Smooth muscle cell (in vitro differentiated cells): ENCODE measurements around the gene DEFB114. TPM values are rescaled to one million over a fixed set of nuclear protein-coding genes. Genes with fewer than 3 reads are reported as not detected.

ENCODE experiments used
- DNase-seq: peaks from one replicate; lab custom pipeline; 2025; ENCODE audit not compliant: unreplicated experiment; lab: John Stamatoyannopoulos, UW
- H2AFZ ChIP-seq: fragments of 200-600 bp; sonication (generic); 2 replicates; pipeline ENCODE4 v1.6.0; 2016; ENCODE audit warnings: antibody characterized with exemption, low read depth, mild to moderate bottlenecking
- H3F3A ChIP-seq: fragments of 200-600 bp; sonication (generic); 2 replicates; pipeline ENCODE4 v1.6.0; 2017; ENCODE audit warnings: antibody characterized with exemption, low read depth
- H3K27ac ChIP-seq: fragments of 200-600 bp; sonication (generic); 2 replicates; pipeline ENCODE4 v1.5.1; 2016; ENCODE audit warnings: low read depth, mild to moderate bottlenecking
- H3K27me3 ChIP-seq: fragments of 200-600 bp; sonication (generic); 2 replicates; pipeline ENCODE4 v1.6.1; 2016; ENCODE audit warnings: low read depth, mild to moderate bottlenecking
- H3K36me3 ChIP-seq: fragments of 200-600 bp; sonication (generic); 2 replicates; pipeline ENCODE4 v1.5.1; 2016; ENCODE audit warnings: low read depth
- H3K4me1 ChIP-seq: fragments of 200-600 bp; sonication (generic); 2 replicates; pipeline ENCODE4 v1.5.1; 2016; ENCODE audit warnings: low read depth
- H3K4me2 ChIP-seq: fragments of 200-600 bp; sonication (generic); 2 replicates; pipeline ENCODE4 v1.6.0; 2016; ENCODE audit warnings: mild to moderate bottlenecking
- H3K4me3 ChIP-seq: fragments of 200-600 bp; sonication (generic); 2 replicates; pipeline ENCODE4 v1.5.1; 2016; ENCODE audit warnings: mild to moderate bottlenecking
- H3K79me2 ChIP-seq: fragments of 200-600 bp; sonication (generic); 2 replicates; pipeline ENCODE4 v1.6.0; 2016; ENCODE audit warnings: low read depth, mild to moderate bottlenecking
- H3K9ac ChIP-seq: fragments of 200-600 bp; sonication (generic); 2 replicates; pipeline ENCODE4 v1.6.0; 2016; ENCODE audit warnings: low read depth
- H3K9me3 ChIP-seq: fragments of 200-600 bp; sonication (generic); replicated peaks from 2 replicates; pipeline ENCODE4 v1.5.1; 2016; ENCODE audit warnings: low read depth
- H4K20me1 ChIP-seq: fragments of 200-600 bp; sonication (generic); 2 replicates; pipeline ENCODE4 v1.6.0; 2016; ENCODE audit warnings: low read depth
- WGBS: methylation state at CpG from one replicate; pipeline ENCODE4 v1.1.7; 2016; ENCODE audit warnings: low lambda C conversion rate; 5-methylcytosine and 5-hydroxymethylcytosine counted together
- polyA plus RNA-seq: library from polyadenylated mRNA; unstranded; fragments of >200 nt; fragmentation: Nextera tagmentation; extraction: Ambion mirVana; gene quantifications from 2 replicates; pipeline ENCODE4 v1.2.1, GENCODE V29; 2016
- total RNA-seq: library from RNA; depleted of rRNA; stranded (reverse); fragments of >200 nt; gene quantifications from 2 replicates; pipeline ENCODE4 v1.2.3, GENCODE V29; 2014
- TF ChIP-seq, protein P1 (sequence below): fragments of 200-600 bp; sonication (generic); IDR thresholded peaks from 2 replicates; pipeline ENCODE4 v1.5.1; 2017; ENCODE audit warnings: borderline replicate concordance, mild to moderate bottlenecking, antibody characterized with exemption; ENCODE audit not compliant: insufficient read depth, poor library complexity, severe bottlenecking

DEFB114 gene
- total and polyA plus RNA-seq, 2 experiments from 2014 or later: not detected

- no peak overlapping the region for H2AFZ ChIP-seq
- TF ChIP-seq, protein P1, sequence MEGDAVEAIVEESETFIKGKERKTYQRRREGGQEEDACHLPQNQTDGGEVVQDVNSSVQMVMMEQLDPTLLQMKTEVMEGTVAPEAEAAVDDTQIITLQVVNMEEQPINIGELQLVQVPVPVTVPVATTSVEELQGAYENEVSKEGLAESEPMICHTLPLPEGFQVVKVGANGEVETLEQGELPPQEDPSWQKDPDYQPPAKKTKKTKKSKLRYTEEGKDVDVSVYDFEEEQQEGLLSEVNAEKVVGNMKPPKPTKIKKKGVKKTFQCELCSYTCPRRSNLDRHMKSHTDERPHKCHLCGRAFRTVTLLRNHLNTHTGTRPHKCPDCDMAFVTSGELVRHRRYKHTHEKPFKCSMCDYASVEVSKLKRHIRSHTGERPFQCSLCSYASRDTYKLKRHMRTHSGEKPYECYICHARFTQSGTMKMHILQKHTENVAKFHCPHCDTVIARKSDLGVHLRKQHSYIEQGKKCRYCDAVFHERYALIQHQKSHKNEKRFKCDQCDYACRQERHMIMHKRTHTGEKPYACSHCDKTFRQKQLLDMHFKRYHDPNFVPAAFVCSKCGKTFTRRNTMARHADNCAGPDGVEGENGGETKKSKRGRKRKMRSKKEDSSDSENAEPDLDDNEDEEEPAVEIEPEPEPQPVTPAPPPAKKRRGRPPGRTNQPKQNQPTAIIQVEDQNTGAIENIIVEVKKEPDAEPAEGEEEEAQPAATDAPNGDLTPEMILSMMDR: no peak
- 81% methylated on average over 2 of the region's 2 CpGs for WGBS
Measured at GRCh38 chr6:49988900-49989299, 24.9 kb upstream of the DEFB114 start.

GRCh38 chr6:49987749-49988148, 23.8 kb upstream of the DEFB114 start:
- Histone ChIP-seq H3K27ac (no peak overlapping the region), H3K79me2 (no peaks in the 10 kb centered on the region), H3F3A (no peaks in the 10 kb centered on the region), H3K9ac (no peak overlapping the region), H3K4me2 (no peak overlapping the region), H4K20me1 (no peaks in the 10 kb centered on the region), H3K9me3 (no peaks in the 10 kb centered on the region), H3K4me1 (no peaks in the 10 kb centered on the region), H3K27me3 (no peaks in the 10 kb centered on the region), H2AFZ (no peak overlapping the region), H3K4me3 (no peak overlapping the region), H3K36me3 (no peaks in the 10 kb centered on the region)
- 94% methylated on average over 2 of the region's 2 CpGs for WGBS
- DNase-seq: no peak
- TF ChIP-seq, protein P1: no peak

More at GRCh38 chr6:49988900-49989299, 24.9 kb upstream of the DEFB114 start:
- no peak overlapping the region for H3K4me2 ChIP-seq
- DNase-seq: no peak
- no peaks in the 10 kb centered on the region for H3F3A ChIP-seq
- H3K36me3 ChIP-seq: no peaks in the 10 kb centered on the region
- no peak overlapping the region for H3K9ac ChIP-seq
- no peaks in the 10 kb centered on the region for H3K4me1 ChIP-seq
- H3K9me3 ChIP-seq: no peaks in the 10 kb centered on the region
- H3K4me3 ChIP-seq: no peak overlapping the region
- no peaks in the 10 kb centered on the region for H3K79me2 ChIP-seq
- no peaks in the 10 kb centered on the region for H4K20me1 ChIP-seq
- no peaks in the 10 kb centered on the region for H3K27me3 ChIP-seq
- no peak overlapping the region for H3K27ac ChIP-seq

DNA sequence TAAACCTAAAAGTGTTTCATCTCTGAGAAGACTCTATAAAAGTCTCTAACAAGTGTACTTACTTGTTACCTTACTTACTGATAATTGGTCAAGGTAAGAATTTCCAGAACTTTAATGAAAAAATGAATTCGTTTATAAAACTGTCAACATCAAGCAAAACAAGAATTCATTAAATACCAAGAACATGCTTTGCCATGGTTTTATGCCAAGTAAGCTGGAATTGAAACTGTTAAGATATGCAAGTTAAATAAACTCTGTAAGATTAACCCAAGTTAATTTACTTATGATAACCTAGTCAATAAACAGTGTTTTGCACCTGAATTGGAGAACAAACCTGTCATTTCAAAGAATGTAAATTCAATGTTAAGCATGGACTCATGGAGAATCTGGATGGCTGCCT, 22.6 kb upstream of the DEFB114 start:
- no peaks in the 10 kb centered on the region for H3K36me3 ChIP-seq
- H3K4me2 ChIP-seq: no peak overlapping the region
- no peaks in the 10 kb centered on the region for H3K9me3 ChIP-seq
- no peak overlapping the region for H3K9ac ChIP-seq
- no peak overlapping the region for H3K4me3 ChIP-seq
- H2AFZ ChIP-seq: no peak overlapping the region
- TF ChIP-seq, protein P1: no peak
- H3K4me1 ChIP-seq: no peaks in the 10 kb centered on the region
- H3K27ac ChIP-seq: no peak overlapping the region
- no peaks in the 10 kb centered on the region for H3K27me3 ChIP-seq
- H4K20me1 ChIP-seq: no peaks in the 10 kb centered on the region
- 74% methylated on average over 1 of the region's 1 CpG for WGBS
- H3F3A ChIP-seq: no peaks in the 10 kb centered on the region
- no peaks in the 10 kb centered on the region for H3K79me2 ChIP-seq
- no peak for DNase-seq

- Histone ChIP-seq H3K27ac (peak overlapping the region; percentile 35), H3K79me2 (no peaks in the 10 kb centered on the region), H4K20me1 (no peaks in the 10 kb centered on the region), H3K4me1 (no peaks in the 10 kb centered on the region), H3K4me2 (no peak overlapping the region), H3K4me3 (no peak overlapping the region), H3F3A (no peaks in the 10 kb centered on the region), H3K27me3 (no peaks in the 10 kb centered on the region), H3K9me3 (no peaks in the 10 kb centered on the region), H2AFZ (no peak overlapping the region), H3K36me3 (no peaks in the 10 kb centered on the region), H3K9ac (no peak overlapping the region)
- WGBS: 77% methylated on average over 2 of the region's 2 CpGs
- DNase-seq: no peak
- TF ChIP-seq, protein P1: no peak
Measured at GRCh38 chr6:49982046-49982445, 18.1 kb upstream of the DEFB114 start.
